H1 (cell line): ENCODE data around the gene LIG4. TPM values are rescaled to one million over a fixed set of nuclear protein-coding genes. Genes with fewer than 3 reads are reported as not detected.

ENCODE experiments used
- CTCF ChIA-PET: fragments of 300-600 bp; sonication (Branson Sonifier 250); formaldehyde crosslinking; loops from one replicate; lab custom pipeline; 2021; ENCODE audit not compliant: partially characterized antibody; lab: Charles Lee
- POLR2A ChIA-PET: fragments of 300-600 bp; sonication (Branson Sonifier 250); formaldehyde crosslinking; loops from one replicate; lab custom pipeline; 2021; ENCODE audit warnings: inconsistent platforms; ENCODE audit not compliant: partially characterized antibody; lab: Charles Lee
- DNase-seq, 2 experiments: peaks; one replicate each; pipeline versions ENCODE4 v3.0.0 to v3.0.0-alpha.2; 2010 to 2022; ENCODE audit warnings: low spot score in 2 of 2, low read depth in 1 of 2, mixed read lengths in 1 of 2
- FAIRE-seq: peaks from 2 replicates; lab custom pipeline; 2011; peaks lifted over from hg19 to GRCh38; lab: Jason Lieb, UNC
- H2AFZ ChIP-seq: 2 replicates; pipeline ENCODE4 v1.8.1; 2012; ENCODE audit warnings: low read length, inconsistent platforms
- H2AK5ac ChIP-seq: 2 replicates; pipeline ENCODE4 v1.6.1; 2013; ENCODE audit warnings: low read depth, low read length
- H2BK120ac ChIP-seq: replicated peaks from 2 replicates; pipeline ENCODE3; 2013; ENCODE audit warnings: low read depth, low read length, inconsistent platforms
- H2BK12ac ChIP-seq: 2 replicates; pipeline ENCODE4 v1.6.1; 2013; ENCODE audit warnings: low read depth, low read length
- H2BK15ac ChIP-seq: 2 replicates; pipeline ENCODE4 v1.6.1; 2013; ENCODE audit warnings: low read length
- H2BK20ac ChIP-seq: 2 replicates; pipeline ENCODE4 v1.6.1; 2013; ENCODE audit warnings: low read length
- H2BK5ac ChIP-seq: 2 replicates; pipeline ENCODE4 v1.6.1; 2013; ENCODE audit warnings: low read depth, low read length
- H3K14ac ChIP-seq: 2 replicates; pipeline ENCODE4 v1.6.1; 2013; ENCODE audit warnings: inconsistent platforms; ENCODE audit not compliant: insufficient read length
- H3K18ac ChIP-seq: 2 replicates; pipeline ENCODE4 v1.6.1; 2013; ENCODE audit warnings: low read length; ENCODE audit errors: extremely low read depth
- H3K23ac ChIP-seq: 2 replicates; pipeline ENCODE4 v1.6.1; 2013; ENCODE audit warnings: inconsistent platforms; ENCODE audit not compliant: insufficient read length
- H3K23me2 ChIP-seq: 2 replicates; pipeline ENCODE4 v1.6.1; 2013; ENCODE audit warnings: low read depth, low read length
- H3K27ac ChIP-seq: 2 replicates; pipeline ENCODE4 v1.6.1; 2011; ENCODE audit warnings: low read depth, low read length, inconsistent platforms
- H3K27me3 ChIP-seq, 4 experiments: replicated peaks in 1 of 4; 1 replicate in 1 of 4; 2 replicates in 3 of 4; pipeline versions ENCODE4 v1.6.1 to v1.8.1; 2011 to 2013; ENCODE audit warnings: low read length in 3 of 4, mild to moderate bottlenecking in 3 of 4, inconsistent platforms in 2 of 4, mixed read lengths in 2 of 4, moderate library complexity in 1 of 4; ENCODE audit not compliant: control insufficient read depth in 3 of 4, insufficient read depth in 3 of 4; ENCODE audit errors: extremely low read depth in 1 of 4
- H3K36me3 ChIP-seq, 4 experiments: 2 replicates each; pipeline versions ENCODE4 v1.6.1 to v1.8.1; 2011 to 2013; ENCODE audit warnings: mild to moderate bottlenecking in 4 of 4, low read length in 3 of 4, moderate library complexity in 2 of 4, control low read depth in 1 of 4, inconsistent platforms in 1 of 4; ENCODE audit not compliant: insufficient read depth in 4 of 4, control insufficient read depth in 2 of 4
- H3K4ac ChIP-seq: replicated peaks from 2 replicates; pipeline ENCODE3; 2013; ENCODE audit warnings: low read length, low read depth, mixed read lengths, inconsistent platforms; ENCODE audit not compliant: insufficient read length
- H3K4me1 ChIP-seq, 4 experiments: replicated peaks in 1 of 4; 1 replicate in 1 of 4; 2 replicates in 3 of 4; pipeline versions ENCODE4 v1.6.1 to v1.8.1; 2011 to 2013; ENCODE audit warnings: low read length in 3 of 4, inconsistent platforms in 2 of 4, mixed read lengths in 1 of 4; ENCODE audit not compliant: insufficient read depth in 4 of 4, control insufficient read depth in 3 of 4
- H3K4me2 ChIP-seq, 2 experiments: 2 replicates each; pipeline versions ENCODE4 v1.6.1 to v1.8.1; 2011 to 2013; ENCODE audit warnings: low read depth in 2 of 2, low read length in 2 of 2, control low read depth in 1 of 2, inconsistent platforms in 1 of 2, mild to moderate bottlenecking in 1 of 2; ENCODE audit not compliant: insufficient read depth in 1 of 2
- H3K4me3 ChIP-seq, 4 experiments: fragments of 200-600, 300-600 bp in 1 of 4; sonication (generic), shearing (Covaris generic), sonication (Bioruptor Twin) in 1 of 4; 2 replicates each; pipeline versions ENCODE4 v1.5.1 to v1.8.1; 2011 to 2016; ENCODE audit warnings: low read length in 4 of 4, low read depth in 3 of 4, control low read depth in 2 of 4, inconsistent platforms in 2 of 4, mild to moderate bottlenecking in 2 of 4, mixed read lengths in 1 of 4, moderate library complexity in 1 of 4; ENCODE audit not compliant: insufficient read depth in 2 of 4; ENCODE audit errors: extremely low read depth in 1 of 4
- H3K56ac ChIP-seq: replicated peaks from 2 replicates; pipeline ENCODE3; 2013; ENCODE audit warnings: low read depth, mild to moderate bottlenecking, mixed read lengths, low read length, inconsistent platforms; ENCODE audit not compliant: insufficient read length
- H3K79me1 ChIP-seq: 2 replicates; pipeline ENCODE4 v1.6.1; 2013; ENCODE audit warnings: low read depth, low read length, control low read depth
- H3K79me2 ChIP-seq, 2 experiments: 2 replicates each; pipeline versions ENCODE4 v1.6.1 to v1.8.1; 2012 to 2013; ENCODE audit warnings: low read length in 2 of 2, mild to moderate bottlenecking in 2 of 2, inconsistent platforms in 1 of 2; ENCODE audit not compliant: insufficient read depth in 2 of 2, control insufficient read depth in 1 of 2
- H3K9ac ChIP-seq, 4 experiments: replicated peaks in 1 of 4; 1 replicate in 1 of 4; 2 replicates in 3 of 4; pipeline versions ENCODE4 v1.6.1 to v1.8.1; 2011 to 2013; ENCODE audit warnings: low read depth in 3 of 4, low read length in 3 of 4, control low read depth in 2 of 4, mild to moderate bottlenecking in 2 of 4, moderate library complexity in 2 of 4, inconsistent platforms in 1 of 4; ENCODE audit errors: extremely low read depth in 1 of 4
- H3K9me3 ChIP-seq, 2 experiments: 2 replicates each; pipeline versions ENCODE4 v1.6.1 to v1.8.1; 2012 to 2013; ENCODE audit warnings: mild to moderate bottlenecking in 2 of 2, moderate library complexity in 2 of 2, control low read depth in 1 of 2, inconsistent platforms in 1 of 2, low read depth in 1 of 2, low read length in 1 of 2, mixed read lengths in 1 of 2; ENCODE audit not compliant: insufficient read depth in 2 of 2
- H4K20me1 ChIP-seq, 2 experiments: replicated peaks in 1 of 2; 2 replicates each; pipeline versions ENCODE3 to v1.8.1; 2011 to 2013; ENCODE audit warnings: inconsistent platforms in 2 of 2, low read length in 2 of 2, mild to moderate bottlenecking in 1 of 2; ENCODE audit not compliant: insufficient read depth in 2 of 2, control insufficient read depth in 1 of 2
- H4K5ac ChIP-seq: 2 replicates; pipeline ENCODE4 v1.6.1; 2013; ENCODE audit warnings: low read length, low read depth, mixed read lengths, inconsistent platforms; ENCODE audit not compliant: insufficient read length
- H4K8ac ChIP-seq: 2 replicates; pipeline ENCODE4 v1.8.0; 2013; ENCODE audit warnings: mild to moderate bottlenecking, moderate library complexity, low read length, inconsistent platforms; ENCODE audit not compliant: insufficient read depth; ENCODE audit errors: extremely low read depth
- H4K91ac ChIP-seq: replicated peaks from 2 replicates; pipeline ENCODE3; 2013; ENCODE audit warnings: low read length, mixed read lengths, inconsistent platforms; ENCODE audit not compliant: insufficient read length
- ASH2L ChIP-seq: fragments of 200-600, 300-600 bp; sonication (generic); IDR thresholded peaks from one replicate; pipeline ENCODE4 v1.7.1; 2017; ENCODE audit warnings: low read length
- BACH1 ChIP-seq: IDR thresholded peaks from 2 replicates; pipeline ENCODE4 v1.6.1; 2012; ENCODE audit warnings: low read length, improper control_type of control experiment
- EP300 ChIP-seq, 2 experiments: IDR thresholded peaks; 1 replicate in 1 of 2; 2 replicates in 1 of 2; pipeline ENCODE4 v1.6.1; 2011 to 2012; ENCODE audit warnings: low read depth in 2 of 2, low read length in 2 of 2, mild to moderate bottlenecking in 2 of 2, borderline replicate concordance in 1 of 2, inconsistent platforms in 1 of 2, moderate library complexity in 1 of 2
- SP2 ChIP-seq: IDR thresholded peaks from 2 replicates; pipeline ENCODE4 v1.6.1; 2012; ENCODE audit warnings: mild to moderate bottlenecking, low read length, inconsistent platforms
- TBP ChIP-seq: IDR thresholded peaks from 2 replicates; pipeline ENCODE4 v1.6.1; 2011; ENCODE audit warnings: low read depth, low read length, improper control_type of control experiment
- polyA plus RNA-seq, 7 experiments: library from polyadenylated mRNA; depleted of rRNA in 3 of 7; stranded (reverse) in 5 of 7; unstranded in 2 of 7; fragments of >200 nt in 5 of 7; fragments of 200-250 nt in 2 of 7; gene quantifications; 1 replicate in 5 of 7; 2 replicates in 1 of 7; 4 replicates in 1 of 7; pipeline versions ENCODE4 v1.2.1 to v1.2.3, GENCODE V29; 2011 to 2013; ENCODE audit warnings: missing spikeins in 2 of 7, mixed read lengths in 2 of 7
- total RNA-seq: library from RNA; stranded (reverse); fragmentation: NEBNext Ultra II Directional; extraction: Animal tissue kit (Norgen Biotek cat#: 25700); gene quantifications from 2 replicates; pipeline ENCODE4 v1.2.1, GENCODE V29; 2021

Gene LIG4
- total and polyA plus RNA-seq, 2 of the 8 experiments (the other 6 are each of a cell fraction or from before 2014, with no cell fraction given) = 1.1 to 4.5 TPM

GRCh38 chr13:108230377-108230776 is 15.0 kb upstream of the LIG4 start:
- Histone ChIP-seq H2BK5ac (no peak overlapping the region), H3K4me3 (no peak overlapping the region), H3K27ac (no peak overlapping the region), H3K14ac (no peak overlapping the region), H4K20me1 (peaks cover 0 to 2% of the 10 kb centered on the region in 2 experiments), H3K23me2 (no peaks in the 10 kb centered on the region), H2BK15ac (no peak overlapping the region), H3K23ac (no peak overlapping the region), H4K91ac (no peak overlapping the region), H3K9ac (no peak overlapping the region), H3K4me2 (no peak overlapping the region), H3K79me1 (no peaks in the 10 kb centered on the region), H2AFZ (no peak overlapping the region), H3K4ac (no peak overlapping the region), H2BK12ac (no peak overlapping the region), H4K5ac (no peak overlapping the region), H3K4me1 (no peaks in the 10 kb centered on the region), H2BK20ac (no peak overlapping the region), H3K79me2 (peaks cover 0 to 18% of the 10 kb centered on the region in 2 experiments; a peak in 2 of 4 replicates), H2BK120ac (no peak overlapping the region), H3K9me3 (no peaks in the 10 kb centered on the region), H3K36me3 (peaks cover 0 to 7% (median 0%) of the 10 kb centered on the region in 4 experiments; a peak in 3 of 8 replicates), H3K27me3 (no peaks in the 10 kb centered on the region), H2AK5ac (no peak overlapping the region), H3K56ac (no peak overlapping the region), H4K8ac (no peak overlapping the region), H3K18ac (no peak overlapping the region)
- ChIA-PET CTCF (interaction anchor here (1.1 kb wide), 2 partner anchors 90 to 478 kb away, joined by 3 read pairs; no protein-coding TSS in a partner anchor), POLR2A (interaction anchor here (0.7 to 1.5 kb wide), 2 partner anchors 34 to 298 kb away, joined by 3 read pairs; no protein-coding TSS in a partner anchor)
- TF ChIP-seq ASH2L (no peak), TBP (no peak), EP300 (IDR thresholded peaks at IDR 0.05; ENCODE audit: borderline replicate concordance in 1 of 2, low read depth in 2 of 2, low read length in 2 of 2) (no peak), SP2 (no peak), BACH1 (no peak)
- DNase-seq (no peak), FAIRE-seq (no peak)
